Measurements from ENCODE around the gene URB2. TPM values are rescaled to one million over a fixed set of nuclear protein-coding genes. Genes with fewer than 3 reads are reported as not detected.

The URB2 gene
- total RNA-seq, 2 donors from 2014 or later = 18.6 to 20.3 TPM

DNA sequence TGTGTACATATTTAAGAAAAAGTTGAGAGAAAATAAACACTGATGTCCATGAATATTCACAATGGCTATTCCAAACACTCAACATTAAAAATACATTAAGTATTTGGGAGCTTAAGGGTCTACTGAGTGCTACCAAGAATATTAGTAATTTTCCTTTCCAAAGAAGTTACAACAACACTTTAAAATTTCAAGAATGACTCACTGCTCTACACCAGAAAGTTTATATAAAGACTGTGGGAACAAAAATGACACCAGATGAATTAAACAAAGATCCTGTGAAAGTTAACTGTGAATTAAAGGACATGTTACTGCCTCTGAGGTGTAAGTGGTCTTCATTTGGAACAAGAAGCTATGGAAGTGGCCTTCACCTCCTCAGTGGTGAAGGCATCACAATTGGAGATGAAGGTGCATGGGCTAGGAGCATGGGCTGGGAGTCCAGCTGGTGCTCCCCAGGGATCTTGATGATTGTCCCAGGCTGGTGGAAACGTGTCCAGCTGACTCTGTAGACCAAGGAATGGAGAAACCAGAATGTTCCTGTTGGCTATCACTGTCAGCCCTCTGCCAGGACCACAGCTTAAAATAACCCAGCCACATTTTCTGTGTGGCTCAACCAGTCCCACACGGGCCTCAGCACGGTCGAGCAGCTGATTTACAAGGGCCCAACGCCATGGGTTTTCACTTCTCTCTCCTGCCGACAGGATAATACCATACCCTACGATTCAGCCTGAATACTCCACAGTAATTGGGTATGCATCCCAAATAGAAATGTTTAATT is 28.9 kb upstream of the URB2 start:
- H3K9ac ChIP-seq (ENCODE audit: extremely low read depth, low read length, poor library complexity, severe bottlenecking) = no peak overlapping the region
- no peaks in the 10 kb centered on the region for H3K27me3 Mint-ChIP-seq (ENCODE audit: insufficient read depth)
- no peak for DNase-seq
- no peaks in the 10 kb centered on the region for H3K27me3 ChIP-seq (ENCODE audit: control insufficient read depth, insufficient read depth, low read length, poor library complexity, severe bottlenecking)
- peaks cover 41% of the 10 kb centered on the region for H3K36me3 Mint-ChIP-seq (ENCODE audit: low read depth)
- peaks cover 3% of the 10 kb centered on the region for H3K4me1 Mint-ChIP-seq
- no peaks in the 10 kb centered on the region for H3K4me1 ChIP-seq (ENCODE audit: control insufficient read depth, insufficient read depth, low read length)
- TF ChIP-seq, protein P1, sequence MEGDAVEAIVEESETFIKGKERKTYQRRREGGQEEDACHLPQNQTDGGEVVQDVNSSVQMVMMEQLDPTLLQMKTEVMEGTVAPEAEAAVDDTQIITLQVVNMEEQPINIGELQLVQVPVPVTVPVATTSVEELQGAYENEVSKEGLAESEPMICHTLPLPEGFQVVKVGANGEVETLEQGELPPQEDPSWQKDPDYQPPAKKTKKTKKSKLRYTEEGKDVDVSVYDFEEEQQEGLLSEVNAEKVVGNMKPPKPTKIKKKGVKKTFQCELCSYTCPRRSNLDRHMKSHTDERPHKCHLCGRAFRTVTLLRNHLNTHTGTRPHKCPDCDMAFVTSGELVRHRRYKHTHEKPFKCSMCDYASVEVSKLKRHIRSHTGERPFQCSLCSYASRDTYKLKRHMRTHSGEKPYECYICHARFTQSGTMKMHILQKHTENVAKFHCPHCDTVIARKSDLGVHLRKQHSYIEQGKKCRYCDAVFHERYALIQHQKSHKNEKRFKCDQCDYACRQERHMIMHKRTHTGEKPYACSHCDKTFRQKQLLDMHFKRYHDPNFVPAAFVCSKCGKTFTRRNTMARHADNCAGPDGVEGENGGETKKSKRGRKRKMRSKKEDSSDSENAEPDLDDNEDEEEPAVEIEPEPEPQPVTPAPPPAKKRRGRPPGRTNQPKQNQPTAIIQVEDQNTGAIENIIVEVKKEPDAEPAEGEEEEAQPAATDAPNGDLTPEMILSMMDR (conservative IDR thresholded peaks at IDR 0.05) = no peak
- H3K9me3 Mint-ChIP-seq = no peaks in the 10 kb centered on the region
- no peak overlapping the region for H3K4me3 Mint-ChIP-seq
- H3K27ac ChIP-seq (ENCODE audit: low read depth, low read length) = no peak overlapping the region
- H3K36me3 ChIP-seq (ENCODE audit: control insufficient read depth, insufficient read depth, low read length) = peaks cover 53% of the 10 kb centered on the region
- no peaks in the 10 kb centered on the region for H3K9me3 ChIP-seq (ENCODE audit: control insufficient read depth, low read length)
- H3K4me3 ChIP-seq (ENCODE audit: low read length) = no peak overlapping the region
- WGBS, 2 experiments (ENCODE audit: insufficient coverage in 1 of 2, insufficient read length in 1 of 2) = 90 to 92% methylated on average over 2 to 7 of the region's 7 CpGs
- H3K27ac Mint-ChIP-seq = no peak overlapping the region

DNA sequence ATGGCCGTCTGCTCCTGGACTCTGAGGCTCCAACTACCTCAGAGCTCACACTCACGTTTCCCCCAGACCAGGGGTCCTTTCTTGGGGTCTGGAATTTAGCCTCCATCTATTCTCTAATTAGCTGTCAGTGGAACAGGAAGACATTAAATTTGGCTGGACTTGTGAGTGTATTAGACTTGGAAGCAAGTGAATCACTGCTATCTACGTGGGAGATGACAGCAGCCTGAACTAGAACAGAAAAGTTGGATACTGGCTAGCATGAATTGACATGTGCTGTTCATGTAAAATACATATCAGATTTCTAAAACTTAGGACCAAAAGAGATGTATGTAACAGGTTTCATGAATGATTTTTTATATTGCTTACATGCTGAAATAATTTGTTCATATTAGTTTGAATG is 28.2 kb upstream of the URB2 start:
- TF ChIP-seq, protein P1 (conservative IDR thresholded peaks at IDR 0.05) = no peak
- Histone ChIP-seq H3K27ac (ENCODE audit: low read depth, low read length) (no peak overlapping the region), H3K36me3 (ENCODE audit: control insufficient read depth, insufficient read depth, low read length) (peaks cover 60% of the 10 kb centered on the region), H3K27me3 (ENCODE audit: control insufficient read depth, insufficient read depth, low read length, poor library complexity, severe bottlenecking) (no peaks in the 10 kb centered on the region), H3K4me3 (ENCODE audit: low read length) (no peak overlapping the region), H3K9me3 (ENCODE audit: control insufficient read depth, low read length) (no peaks in the 10 kb centered on the region), H3K4me1 (ENCODE audit: control insufficient read depth, insufficient read depth, low read length) (no peaks in the 10 kb centered on the region), H3K9ac (ENCODE audit: extremely low read depth, low read length, poor library complexity, severe bottlenecking) (no peak overlapping the region)
- no peak for DNase-seq
- Mint-ChIP-seq H3K36me3 (ENCODE audit: low read depth) (peaks cover 47% of the 10 kb centered on the region), H3K4me3 (no peak overlapping the region), H3K9me3 (no peaks in the 10 kb centered on the region), H3K27me3 (ENCODE audit: insufficient read depth) (no peaks in the 10 kb centered on the region), H3K4me1 (peaks cover 3% of the 10 kb centered on the region), H3K27ac (no peak overlapping the region)
- 90 to 100% methylated on average over 1 to 3 of the region's 3 CpGs for WGBS, 2 experiments (ENCODE audit: insufficient coverage in 1 of 2, insufficient read length in 1 of 2)

DNA sequence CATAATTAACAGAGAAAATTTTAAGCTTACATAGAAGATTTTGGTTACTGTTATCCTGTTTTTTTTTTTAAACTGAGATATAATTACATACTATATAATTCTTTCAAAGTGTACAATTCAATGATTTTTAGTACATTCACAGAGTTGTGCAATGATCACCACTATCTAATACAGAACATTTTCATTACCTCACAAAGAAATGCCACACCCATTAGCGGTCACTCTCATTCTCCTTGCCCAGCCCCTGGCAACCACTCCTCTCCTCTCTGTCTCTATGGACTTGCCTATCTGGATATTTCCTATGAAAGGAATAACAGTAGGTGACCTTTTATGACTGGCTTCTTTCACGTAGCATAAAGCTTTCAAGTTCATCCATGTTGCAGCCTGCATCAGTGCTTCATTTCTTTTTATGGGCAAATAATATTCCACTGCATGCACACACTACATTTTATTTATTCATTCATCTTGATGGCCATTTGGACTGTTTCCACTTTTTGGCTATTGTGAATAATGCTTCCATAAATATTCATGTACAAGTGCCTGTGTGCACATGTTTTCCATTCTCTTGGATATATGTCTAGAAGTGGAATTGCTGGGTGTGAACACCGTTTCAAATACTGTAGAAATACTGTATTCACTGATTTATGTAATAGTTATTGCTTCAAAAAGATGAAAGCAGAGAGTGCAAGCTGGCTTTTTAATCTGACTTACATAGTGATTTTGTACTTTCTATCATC is 26.7 kb upstream of the URB2 start:
- WGBS, 2 experiments (ENCODE audit: insufficient coverage in 1 of 2, insufficient read length in 1 of 2) = 75 to 91% methylated on average over 2 to 3 of the region's 3 CpGs
- Histone ChIP-seq H3K27ac (ENCODE audit: low read depth, low read length) (no peak overlapping the region), H3K9me3 (ENCODE audit: control insufficient read depth, low read length) (no peaks in the 10 kb centered on the region), H3K36me3 (ENCODE audit: control insufficient read depth, insufficient read depth, low read length) (peaks cover 63% of the 10 kb centered on the region), H3K4me3 (ENCODE audit: low read length) (no peak overlapping the region), H3K9ac (ENCODE audit: extremely low read depth, low read length, poor library complexity, severe bottlenecking) (no peak overlapping the region), H3K4me1 (ENCODE audit: control insufficient read depth, insufficient read depth, low read length) (no peaks in the 10 kb centered on the region), H3K27me3 (ENCODE audit: control insufficient read depth, insufficient read depth, low read length, poor library complexity, severe bottlenecking) (no peaks in the 10 kb centered on the region)
- Mint-ChIP-seq H3K9me3 (no peaks in the 10 kb centered on the region), H3K4me3 (no peak overlapping the region), H3K27me3 (ENCODE audit: insufficient read depth) (no peaks in the 10 kb centered on the region), H3K36me3 (ENCODE audit: low read depth) (peaks cover 47% of the 10 kb centered on the region), H3K27ac (no peak overlapping the region), H3K4me1 (peaks cover 3% of the 10 kb centered on the region)
- TF ChIP-seq, protein P1 (conservative IDR thresholded peaks at IDR 0.05) = no peak
- no peak for DNase-seq

Data from endodermal cell (in vitro differentiated cells).